Measurements from ENCODE around the gene ATG3. TPM values are rescaled to one million over a fixed set of nuclear protein-coding genes. Genes with fewer than 3 reads are reported as not detected.
A peak's percentile ranks its signal among the peaks of the same experiment; 100 is the strongest.

Gene ATG3
- total and polyA plus RNA-seq, 9 of the 15 experiments (the other 6 are each of a cell fraction or from before 2014, with no cell fraction given): 48.7 to 107 (median 64.7) TPM

GRCh38 chr3:112561484-112561733 is 353 bp downstream of the ATG3 start:
- POLR2A ChIA-PET: no interaction called here
- no TSS peak for BruUV-seq (replicated peaks)

More at GRCh38 chr3:112561484-112561733, 353 bp downstream of the ATG3 start:
- TF ChIP-seq ZFX (CRISPR knock-in tag; IDR thresholded peaks at IDR 0.05) (0 out of 2 replicates have a peak, but pooled peaks have one; percentile 12), NR2C2 (CRISPR knock-in tag; IDR thresholded peaks at IDR 0.05) (no peak), NR2C2 (tag; IDR thresholded peaks at IDR 0.05) (peak; percentile 43; the same call in 1 of the 2 replicates), ATF1 (CRISPR knock-in tag; IDR thresholded peaks at IDR 0.05) (no peak), ATF1 (tag; IDR thresholded peaks at IDR 0.05) (0 out of 2 replicates have a peak, but pooled peaks have one; percentile 5), E2F5 (CRISPR knock-in tag; IDR thresholded peaks at IDR 0.05) (no peak), SAP30 (IDR thresholded peaks at IDR 0.05; ENCODE audit: borderline replicate concordance, insufficient read depth, low read depth, low read length, poor library complexity, severe bottlenecking) (peak; percentile 76), NCOA6 (IDR thresholded peaks at IDR 0.05) (peak; percentile 97), DACH1 (IDR thresholded peaks at IDR 0.05; ENCODE audit: partially characterized antibody) (peak; percentile 8), NKRF (IDR thresholded peaks at IDR 0.05; ENCODE audit: borderline replicate concordance) (0 out of 2 replicates have a peak, but pooled peaks have one; percentile 11), CREBBP (IDR thresholded peaks at IDR 0.05; ENCODE audit: low read depth, low read length) (no peak), HMGN3 (IDR thresholded peaks at IDR 0.05; ENCODE audit: borderline replicate concordance, extremely low read depth, insufficient read length, low read depth, low read length) (peak; percentile 38), ZNF274 (IDR thresholded peaks at IDR 0.05; ENCODE audit: borderline replicate concordance, low read depth, low read length) (no peak), PCBP1 (IDR thresholded peaks at IDR 0.05; ENCODE audit: low read depth, low read length, poor library complexity, severe bottlenecking) (peak; percentile 30)
- in situ Hi-C loops (cut with MboI) (no loop called here), intact Hi-C loops (cut with micrococcal nuclease) (no loop called here)
- Histone ChIP-seq H3K9me3 (replicated peaks; ENCODE audit: control insufficient read depth, insufficient read depth, low read depth, low read length) (no peaks in the 10 kb centered on the region), H4K20me1 (replicated peaks; ENCODE audit: control insufficient read depth, insufficient read depth, low read length) (no peaks in the 10 kb centered on the region), H3K4me1 (replicated peaks in 1 of 2; ENCODE audit: control insufficient read depth in 2 of 2, insufficient read depth in 2 of 2, low read length in 2 of 2) (peaks cover 0 to 5% of the 10 kb centered on the region in 2 experiments; a peak in 3 of 5 replicates), H3K79me2 (ENCODE audit: control insufficient read depth, insufficient read depth, low read length) (peaks cover 47% of the 10 kb centered on the region), H3K4me3 (peak overlapping the region; percentile 77), H2AFZ (ENCODE audit: low read depth, low read length) (peak overlapping the region; percentile 100), H3K27me3 (ENCODE audit: control insufficient read depth in 2 of 2, insufficient read depth in 2 of 2, low read length in 2 of 2) (no peaks in the 10 kb centered on the region), H3K36me3 (ENCODE audit: control insufficient read depth, insufficient read depth, low read length) (peaks cover 17% of the 10 kb centered on the region; the same call in 1 of the 3 replicates), H3K9ac (ENCODE audit: insufficient read depth in 1 of 2, low read depth in 2 of 2, low read length in 2 of 2) (peak overlapping the region; percentile 83 to 96), H3K27ac (ENCODE audit: extremely low read depth, low read depth, low read length) (peak overlapping the region; percentile 98), H3K4me2 (ENCODE audit: insufficient read depth, low read length) (peak overlapping the region; percentile 95), H3K9me1 (ENCODE audit: control insufficient read depth, insufficient read depth, low read length) (no peaks in the 10 kb centered on the region)
- no peak for FAIRE-seq
- 0% methylated on average over 16 of the region's 29 CpGs for WGBS (ENCODE audit: insufficient coverage, low coverage, missing lambda C conversion rate)
- CTCF ChIA-PET (ENCODE audit: low intra/inter-chr PET ratio): no interaction called here
- DNase-seq (ENCODE audit: extremely low read depth in 1 of 4, low spot score in 3 of 4): peak in 1 of 4 experiments; percentile 59
- peak; percentile 64 for ATAC-seq
